Measurements from ENCODE around the gene TNS1. TPM values are rescaled to one million over a fixed set of nuclear protein-coding genes. Genes with fewer than 3 reads are reported as not detected.

Gene TNS1
- total and polyA plus RNA-seq, 8 donors: 139 to 327 (median 159) TPM

DNA sequence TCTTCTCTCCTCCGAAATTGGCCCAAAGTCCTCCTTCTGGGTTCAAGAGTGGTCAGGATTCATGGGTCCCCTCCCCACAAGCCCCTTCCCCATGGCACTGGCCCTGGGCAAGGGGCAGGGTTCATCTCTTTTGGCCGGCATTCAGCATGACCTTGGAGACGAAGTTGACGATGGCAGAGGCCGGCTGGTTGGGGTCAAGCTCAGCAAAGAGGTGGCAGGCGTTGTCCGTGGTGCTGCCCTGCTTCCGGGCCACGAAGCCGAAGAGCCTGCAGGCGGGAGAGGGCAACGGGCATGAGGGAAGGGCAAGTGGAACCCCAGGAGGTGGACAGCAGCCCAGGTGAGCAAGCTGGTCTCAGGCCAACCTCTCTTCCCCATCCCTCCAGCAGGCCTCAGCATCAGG lies 198.5 kb downstream of the TNS1 start:
- Histone ChIP-seq H3K27ac (no peak overlapping the region), H3K36me3 (peaks cover 0 to 65% of the 10 kb centered on the region in 2 donors), H3K4me1 (peaks cover 0 to 26% of the 10 kb centered on the region in 2 donors), H3K9me3 (no peaks in the 10 kb centered on the region), H3K27me3 (no peaks in the 10 kb centered on the region), H3K4me3 (no peak overlapping the region)
- TF ChIP-seq, protein P1, sequence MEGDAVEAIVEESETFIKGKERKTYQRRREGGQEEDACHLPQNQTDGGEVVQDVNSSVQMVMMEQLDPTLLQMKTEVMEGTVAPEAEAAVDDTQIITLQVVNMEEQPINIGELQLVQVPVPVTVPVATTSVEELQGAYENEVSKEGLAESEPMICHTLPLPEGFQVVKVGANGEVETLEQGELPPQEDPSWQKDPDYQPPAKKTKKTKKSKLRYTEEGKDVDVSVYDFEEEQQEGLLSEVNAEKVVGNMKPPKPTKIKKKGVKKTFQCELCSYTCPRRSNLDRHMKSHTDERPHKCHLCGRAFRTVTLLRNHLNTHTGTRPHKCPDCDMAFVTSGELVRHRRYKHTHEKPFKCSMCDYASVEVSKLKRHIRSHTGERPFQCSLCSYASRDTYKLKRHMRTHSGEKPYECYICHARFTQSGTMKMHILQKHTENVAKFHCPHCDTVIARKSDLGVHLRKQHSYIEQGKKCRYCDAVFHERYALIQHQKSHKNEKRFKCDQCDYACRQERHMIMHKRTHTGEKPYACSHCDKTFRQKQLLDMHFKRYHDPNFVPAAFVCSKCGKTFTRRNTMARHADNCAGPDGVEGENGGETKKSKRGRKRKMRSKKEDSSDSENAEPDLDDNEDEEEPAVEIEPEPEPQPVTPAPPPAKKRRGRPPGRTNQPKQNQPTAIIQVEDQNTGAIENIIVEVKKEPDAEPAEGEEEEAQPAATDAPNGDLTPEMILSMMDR (IDR thresholded peaks at IDR 0.05): no peak
- ATAC-seq (peak; percentile 2), DNase-seq (no peak)
- intact Hi-C loops (cut with DNase I): no loop called here

DNA sequence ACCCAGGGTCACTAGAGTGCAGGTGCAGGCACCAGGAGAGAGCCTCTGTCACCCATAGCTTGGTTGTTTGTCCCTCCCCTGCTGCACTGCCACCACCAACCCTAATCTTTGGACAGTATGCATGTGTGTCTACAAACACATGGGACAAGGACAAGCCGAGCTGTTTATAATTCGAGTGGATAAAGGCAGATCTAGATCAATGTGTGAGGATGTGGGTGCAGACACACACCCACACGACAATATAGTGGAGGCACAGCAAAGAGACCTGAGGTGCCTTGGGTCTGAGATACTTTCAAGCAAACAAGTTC lies 199.2 kb downstream of the TNS1 start:
- no peaks in the 10 kb centered on the region for H3K9me3 ChIP-seq
- H3K36me3 ChIP-seq: peaks cover 0 to 60% of the 10 kb centered on the region in 2 donors
- DNase-seq: no peak
- no peak overlapping the region for H3K27ac ChIP-seq
- no peak for ATAC-seq
- no peaks in the 10 kb centered on the region for H3K27me3 ChIP-seq
- H3K4me3 ChIP-seq: no peak overlapping the region
- peaks cover 0 to 30% of the 10 kb centered on the region in 2 donors for H3K4me1 ChIP-seq
- intact Hi-C loops (cut with DNase I): no loop called here
- TF ChIP-seq, protein P1 (IDR thresholded peaks at IDR 0.05): no peak

DNA sequence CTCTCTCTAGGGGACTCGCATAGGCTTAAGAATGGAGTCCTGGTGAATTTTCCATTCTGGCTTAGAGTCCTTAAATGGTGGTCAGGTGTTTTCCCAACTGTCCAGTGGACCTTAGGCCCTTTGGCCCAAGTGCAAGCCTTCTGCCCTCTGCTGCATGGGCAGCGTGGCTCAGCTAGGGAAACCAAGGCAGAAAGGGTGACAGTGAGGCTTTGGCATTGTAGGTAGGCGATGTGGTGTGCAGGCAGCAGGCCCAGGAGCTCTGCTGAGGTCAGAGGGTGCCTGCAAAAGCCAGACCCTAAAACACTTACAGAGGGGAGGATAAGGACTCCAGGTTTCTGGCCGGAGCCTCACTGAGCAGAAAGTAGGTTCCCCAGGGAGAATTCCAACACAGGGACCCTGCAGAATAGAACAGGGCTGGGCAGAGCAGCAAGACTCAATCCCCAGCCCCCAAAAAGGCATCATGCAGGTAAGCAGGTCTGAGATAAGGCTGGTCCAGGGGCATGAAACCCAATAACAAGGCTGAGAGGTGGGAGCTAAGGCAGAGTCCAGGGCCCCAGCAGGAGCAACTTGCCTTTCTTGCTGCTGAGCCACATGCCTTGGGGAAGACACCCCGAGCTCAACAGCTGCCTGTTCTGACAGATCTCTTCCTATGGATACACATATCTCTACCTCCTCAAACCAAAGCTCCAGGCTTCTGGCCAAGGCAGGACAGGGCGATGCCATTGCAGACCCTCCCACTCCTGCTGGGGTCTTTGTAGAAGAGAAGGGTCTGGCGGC lies 199.7 kb downstream of the TNS1 start:
- peaks cover 0 to 54% of the 10 kb centered on the region in 2 donors for H3K36me3 ChIP-seq
- no peak overlapping the region for H3K4me3 ChIP-seq
- H3K4me1 ChIP-seq: peaks cover 0 to 26% of the 10 kb centered on the region in 2 donors
- H3K9me3 ChIP-seq: no peaks in the 10 kb centered on the region
- no peaks in the 10 kb centered on the region for H3K27me3 ChIP-seq
- DNase-seq (no peak), ATAC-seq (no peak)
- no peak overlapping the region for H3K27ac ChIP-seq
- TF ChIP-seq, protein P1 (IDR thresholded peaks at IDR 0.05): no peak
- intact Hi-C loops (cut with DNase I): no loop called here

DNA sequence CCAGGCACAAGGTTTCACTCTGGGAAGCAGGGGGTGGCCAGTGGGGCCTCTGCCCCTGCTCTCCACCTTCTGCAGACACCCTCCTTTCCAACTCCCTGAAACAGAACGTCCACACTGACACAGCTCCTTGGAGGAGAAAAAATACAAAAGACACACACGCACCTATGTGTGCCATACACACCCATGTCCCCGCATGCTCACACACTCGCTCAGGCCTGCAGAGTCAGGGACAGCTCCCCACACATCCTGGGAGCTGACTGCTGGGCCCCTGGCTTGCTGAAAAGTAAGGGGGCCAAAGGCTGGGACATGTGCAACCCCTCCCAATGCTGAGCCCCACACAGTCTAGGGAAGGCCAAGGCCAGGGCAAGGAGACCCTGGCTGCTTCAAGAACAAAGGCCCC lies 200.5 kb downstream of the TNS1 start:
- intact Hi-C loops (cut with DNase I): no loop called here
- DNase-seq (no peak), ATAC-seq (no peak)
- no peaks in the 10 kb centered on the region for H3K27me3 ChIP-seq
- TF ChIP-seq, protein P1 (IDR thresholded peaks at IDR 0.05): no peak
- no peaks in the 10 kb centered on the region for H3K9me3 ChIP-seq
- peaks cover 0 to 46% of the 10 kb centered on the region in 2 donors for H3K36me3 ChIP-seq
- peaks cover 0 to 25% of the 10 kb centered on the region in 2 donors for H3K4me1 ChIP-seq
- no peak overlapping the region for H3K4me3 ChIP-seq
- no peak overlapping the region for H3K27ac ChIP-seq

DNA sequence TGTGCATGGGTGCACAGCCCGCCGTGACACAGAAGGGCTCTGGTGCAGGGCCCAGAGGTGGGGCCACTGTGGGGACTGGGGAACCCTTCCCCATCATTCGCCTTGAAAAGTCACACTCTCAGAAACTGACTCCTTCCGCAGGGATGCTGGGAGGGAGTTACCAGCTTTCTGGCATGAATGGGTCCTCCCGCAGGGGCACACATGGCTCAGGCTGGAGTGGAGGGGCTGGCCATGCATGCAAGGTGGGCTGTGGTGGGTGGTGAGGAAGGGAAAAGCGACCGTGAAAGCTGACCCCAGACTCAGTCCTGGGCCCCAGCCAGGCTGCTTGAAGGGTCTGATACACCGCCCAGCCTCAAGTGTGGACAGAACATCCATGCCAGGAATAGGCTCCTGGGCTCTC lies 201.1 kb downstream of the TNS1 start:
- no peak overlapping the region for H3K4me3 ChIP-seq
- no peak for ATAC-seq
- H3K27ac ChIP-seq: no peak overlapping the region
- H3K36me3 ChIP-seq: peaks cover 0 to 41% of the 10 kb centered on the region in 2 donors
- TF ChIP-seq, protein P1 (IDR thresholded peaks at IDR 0.05): no peak
- intact Hi-C loops (cut with DNase I): no loop called here
- H3K9me3 ChIP-seq: no peaks in the 10 kb centered on the region
- no peaks in the 10 kb centered on the region for H3K27me3 ChIP-seq
- peaks cover 0 to 25% of the 10 kb centered on the region in 2 donors for H3K4me1 ChIP-seq
- no peak for DNase-seq
